Measurements from ENCODE around the gene RAB24.

DNA sequence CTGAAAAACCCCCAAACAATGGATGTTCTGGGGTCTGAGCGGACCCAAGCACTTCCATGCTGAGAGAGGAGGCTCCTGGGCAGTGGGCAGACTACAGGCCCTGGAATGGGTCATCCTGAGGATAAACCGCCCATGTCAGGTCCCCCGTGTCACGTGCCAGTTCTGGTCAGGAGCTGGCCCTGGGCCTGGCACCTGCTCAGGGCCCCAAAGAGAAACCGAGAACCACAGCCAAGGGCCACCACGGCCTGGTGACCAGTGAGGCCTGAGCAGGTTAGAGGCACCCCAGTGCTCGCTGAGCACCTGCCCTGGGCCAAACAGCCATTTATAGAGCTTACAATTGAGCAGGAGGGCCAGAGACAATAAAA, 32.2 kb upstream of the RAB24 start:
- no peak for TF ChIP-seq CTCF (optimal IDR thresholded peaks at IDR 0.05 in 1 of 3, IDR thresholded peaks at IDR 0.05 in 1 of 3, conservative IDR thresholded peaks at IDR 0.05 in 1 of 3; ENCODE audit: extremely low read depth in 1 of 3, insufficient read depth in 2 of 3, low read length in 3 of 3)
- no peak for TF ChIP-seq EZH2 (IDR thresholded peaks at IDR 0.05; ENCODE audit: low read length)
